SU-DHL-6 (cell line): ENCODE data around the gene RELA.
A peak's percentile ranks its signal among the peaks of the same experiment; 100 is the strongest.

Source experiments
- H2AFZ ChIP-seq: fragments of 200-600 bp; sonication (generic); 2 replicates; pipeline ENCODE4 v1.6.1; 2014; ENCODE audit warnings: low read depth, mild to moderate bottlenecking, moderate library complexity, mixed read lengths, antibody characterized with exemption, low read length; ENCODE audit not compliant: severe bottlenecking
- H3F3A ChIP-seq: fragments of 200-600 bp; shearing (Covaris generic); 2 replicates; pipeline ENCODE4 v1.6.0; 2016; ENCODE audit warnings: antibody characterized with exemption, mild to moderate bottlenecking; ENCODE audit not compliant: insufficient read depth
- H3K27ac ChIP-seq: fragments of 200-600 bp; sonication (generic); 2 replicates; pipeline ENCODE4 v1.5.1; 2016; ENCODE audit warnings: low read depth, mild to moderate bottlenecking, low read length, moderate library complexity, mixed read lengths
- H3K27me3 ChIP-seq: fragments of 200-600 bp; sonication (generic), shearing (Covaris generic); 2 replicates; pipeline ENCODE4 v1.6.0; 2014; ENCODE audit warnings: mild to moderate bottlenecking, low read length
- H3K36me3 ChIP-seq: fragments of 200-600 bp; sonication (generic); 2 replicates; pipeline ENCODE4 v1.6.1; 2014; ENCODE audit warnings: mild to moderate bottlenecking, low read length, mixed read lengths
- H3K4me2 ChIP-seq: fragments of 300-600, 200-600 bp; shearing (Covaris generic), sonication (generic); 2 replicates; pipeline ENCODE4 v1.6.0; 2014; ENCODE audit warnings: low read length, low read depth, mild to moderate bottlenecking; ENCODE audit not compliant: poor library complexity, severe bottlenecking
- H3K4me3 ChIP-seq: fragments of 200-600 bp; sonication (generic); 2 replicates; pipeline ENCODE4 v1.5.1; 2014; ENCODE audit warnings: antibody characterized with exemption, low read length, mild to moderate bottlenecking, mixed read lengths; ENCODE audit not compliant: insufficient read depth, poor library complexity, severe bottlenecking
- H3K79me2 ChIP-seq: fragments of 200-600 bp; sonication (generic); 2 replicates; pipeline ENCODE4 v1.6.1; 2014; ENCODE audit warnings: mild to moderate bottlenecking, low read length, moderate library complexity; ENCODE audit not compliant: insufficient read depth
- H3K9ac ChIP-seq: fragments of 200-600 bp; sonication (generic); 2 replicates; pipeline ENCODE4 v1.7.0; 2014; ENCODE audit warnings: mild to moderate bottlenecking, low read length
- H3K9me2 ChIP-seq: fragments of 200-600 bp; sonication (generic); replicated peaks from 2 replicates; pipeline ENCODE4 v1.6.1; 2014; ENCODE audit warnings: low read length; ENCODE audit not compliant: insufficient read depth
- H3K9me3 ChIP-seq: fragments of 200-600 bp; sonication (generic); 2 replicates; pipeline ENCODE4 v1.6.1; 2014; ENCODE audit warnings: low read length, mixed read lengths; ENCODE audit not compliant: insufficient read depth
- H4K20me1 ChIP-seq: fragments of 200-600 bp; sonication (generic); 2 replicates; pipeline ENCODE4 v1.6.1; 2014; ENCODE audit warnings: low read depth, mild to moderate bottlenecking, antibody characterized with exemption, low read length, moderate library complexity, mixed read lengths
- CTCF ChIP-seq: fragments of 200-600 bp; sonication (generic); IDR thresholded peaks from one replicate; pipeline ENCODE4 v1.5.1; 2017; ENCODE audit warnings: antibody characterized with exemption, mild to moderate bottlenecking, low read length, moderate library complexity; ENCODE audit not compliant: insufficient read depth, poor library complexity, severe bottlenecking
- EZH2phosphoT487 ChIP-seq: fragments of 200-600 bp; sonication (generic), shearing (Covaris generic); conservative IDR thresholded peaks from 2 replicates; pipeline ENCODE4 v1.6.1; 2018; ENCODE audit warnings: mild to moderate bottlenecking, antibody characterized with exemption, low read length, moderate library complexity, mixed read lengths

Gene RELA

GRCh38 chr11:65652511-65653228 lies 10.0 kb downstream of the RELA start:
- no peaks in the 10 kb centered on the region for H3K36me3 ChIP-seq
- peak overlapping the region; percentile 37 for H2AFZ ChIP-seq
- no peaks in the 10 kb centered on the region for H3K79me2 ChIP-seq
- H3F3A ChIP-seq: peaks cover 19% of the 10 kb centered on the region
- no peaks in the 10 kb centered on the region for H4K20me1 ChIP-seq
- no peaks in the 10 kb centered on the region for H3K9me2 ChIP-seq
- no peaks in the 10 kb centered on the region for H3K9me3 ChIP-seq
- TF ChIP-seq CTCF (no peak), EZH2phosphoT487 (no peak)
- H3K4me2 ChIP-seq: peak overlapping the region; percentile 74
- H3K9ac ChIP-seq: peak overlapping the region; percentile 69
- H3K4me3 ChIP-seq: peak overlapping the region; percentile 57
- H3K27me3 ChIP-seq: no peaks in the 10 kb centered on the region
- peak overlapping the region; percentile 83 for H3K27ac ChIP-seq

- Histone ChIP-seq H3K27ac (peak overlapping the region; percentile 83), H3K9ac (peak overlapping the region; percentile 69), H2AFZ (peak overlapping the region; percentile 37)
Measured at GRCh38 chr11:65651589-65652510, 10.9 kb downstream of the RELA start.

GRCh38 chr11:65651339-65651588 lies 11.5 kb downstream of the RELA start:
- TF ChIP-seq CTCF (no peak), EZH2phosphoT487 (no peak)
- Histone ChIP-seq H3K27ac (peak overlapping the region; percentile 83; the same call in 1 of the 2 replicates), H3K36me3 (no peaks in the 10 kb centered on the region), H2AFZ (no peak overlapping the region), H3K4me2 (no peak overlapping the region), H3K79me2 (no peaks in the 10 kb centered on the region), H3K27me3 (no peaks in the 10 kb centered on the region), H3K4me3 (no peak overlapping the region), H4K20me1 (no peaks in the 10 kb centered on the region), H3K9me2 (no peaks in the 10 kb centered on the region), H3F3A (peaks cover 19% of the 10 kb centered on the region), H3K9ac (no peak overlapping the region), H3K9me3 (no peaks in the 10 kb centered on the region)

More at GRCh38 chr11:65651589-65652510, 10.9 kb downstream of the RELA start:
- Histone ChIP-seq H3K4me2 (peak overlapping the region; percentile 74), H3K9me3 (no peaks in the 10 kb centered on the region), H3K36me3 (no peaks in the 10 kb centered on the region), H3K9me2 (no peaks in the 10 kb centered on the region), H3K27me3 (no peaks in the 10 kb centered on the region), H3K4me3 (peak overlapping the region; percentile 35), H3F3A (peaks cover 19% of the 10 kb centered on the region), H4K20me1 (no peaks in the 10 kb centered on the region), H3K79me2 (no peaks in the 10 kb centered on the region)
- TF ChIP-seq CTCF: no peak
- TF ChIP-seq EZH2phosphoT487: no peak
